Body of pancreas (tissue), 4 donors: ENCODE measurements around the gene LRRC3. TPM values are rescaled to one million over a fixed set of nuclear protein-coding genes. Genes with fewer than 3 reads are reported as not detected.

ENCODE experiments used
- ATAC-seq: fragments of 150-250 bp; one replicate; pipeline ENCODE4 v1.9.1; 2016
- DNase-seq, 4 donors: peaks; one replicate each; pipeline ENCODE4 v3.0.0-alpha.2; 2019
- H3K27ac ChIP-seq, 4 donors: fragments of 200-600 bp; sonication (generic); 1 replicate in 3 of 4; 2 replicates in 1 of 4; pipeline versions ENCODE4 v1.5.1 to v1.6.1; 2016 to 2019; ENCODE audit warnings: mild to moderate bottlenecking in 1 of 4, mixed read lengths in 1 of 4, moderate library complexity in 1 of 4
- H3K27me3 ChIP-seq, 2 donors: fragments of 200-600 bp; sonication (generic); one replicate each; pipeline ENCODE4 v1.6.0; 2016; ENCODE audit warnings: mild to moderate bottlenecking in 1 of 2
- H3K36me3 ChIP-seq, 2 donors: fragments of 200-600 bp; sonication (generic); replicated peaks in 1 of 2; 2 replicates each; pipeline ENCODE4 v1.5.1; 2016; ENCODE audit warnings: low read depth in 2 of 2; ENCODE audit not compliant: insufficient read depth in 1 of 2
- H3K4me1 ChIP-seq: fragments of 200-600 bp; sonication (generic); one replicate; pipeline ENCODE4 v1.6.0; 2016
- H3K4me3 ChIP-seq, 2 donors: fragments of 200-600 bp; sonication (generic); 1 replicate in 1 of 2; 2 replicates in 1 of 2; pipeline ENCODE4 v1.5.1; 2016 to 2019
- H3K9me3 ChIP-seq, 3 donors: fragments of 200-600 bp; sonication (generic); 1 replicate in 2 of 3; 2 replicates in 1 of 3; pipeline ENCODE4 v1.5.1; 2016
- CTCF ChIP-seq, 7 experiments: fragments of 450-650 bp in 4 of 7; fragments of 200-600 bp in 3 of 7; sonication (generic) in 3 of 7; IDR thresholded peaks; one replicate each; pipeline ENCODE4 v1.5.1; 2016 to 2019; ENCODE audit warnings: antibody characterized with exemption in 7 of 7
- POLR2A ChIP-seq, 3 donors: fragments of 450-650 bp; IDR thresholded peaks; one replicate each; pipeline ENCODE4 v1.6.1; 2016; ENCODE audit warnings: antibody characterized with exemption in 3 of 3, mild to moderate bottlenecking in 2 of 3
- WGBS, 2 donors: methylation state at CpG; one replicate each; pipeline ENCODE4 v1.1.5; 2017; 5-methylcytosine and 5-hydroxymethylcytosine counted together
- intact Hi-C: fragments of 100-400 bp; cut with DNase I; formaldehyde crosslinking; loops from one replicate; pipeline ENCODE4 v1.15.1; 2023
- total RNA-seq, 2 donors: library from RNA; depleted of rRNA; stranded (reverse); fragments of >200 nt; gene quantifications; one replicate each; pipeline ENCODE4 v1.1.0, GENCODE V29; 2016

LRRC3 gene
- total RNA-seq, 2 donors from 2014 or later = 0.33 to 1.0 TPM

GRCh38 chr21:44456214-44456914 lies 1.1 kb downstream of the LRRC3 start:
- intact Hi-C loops = no loop called here
- DNase-seq = no peak
- Histone ChIP-seq H3K36me3 (no peaks in the 10 kb centered on the region), H3K4me3 (no peak overlapping the region), H3K4me1 (peaks cover 9% of the 10 kb centered on the region), H3K9me3 (no peaks in the 10 kb centered on the region), H3K27ac (no peak overlapping the region), H3K27me3 (no peaks in the 10 kb centered on the region)
- ATAC-seq = no peak
- WGBS, 2 donors = 71 to 83% methylated on average over 23 to 35 of the region's 35 CpGs
- TF ChIP-seq POLR2A (IDR thresholded peaks at IDR 0.05) (no peak), CTCF (IDR thresholded peaks at IDR 0.05) (no peak)

- TF ChIP-seq CTCF (IDR thresholded peaks at IDR 0.05) (no peak), POLR2A (IDR thresholded peaks at IDR 0.05) (no peak)
- Histone ChIP-seq H3K9me3 (no peaks in the 10 kb centered on the region), H3K27ac (no peak overlapping the region), H3K27me3 (no peaks in the 10 kb centered on the region), H3K36me3 (no peaks in the 10 kb centered on the region), H3K4me3 (no peak overlapping the region), H3K4me1 (peaks cover 9% of the 10 kb centered on the region)
- ATAC-seq = no peak
- DNase-seq = no peak
- intact Hi-C loops = no loop called here
- WGBS, 2 donors = 94 to 96% methylated on average over 17 to 44 of the region's 44 CpGs
Observed at GRCh38 chr21:44456915-44457736, 1.8 kb downstream of the LRRC3 start.

- H3K9me3 ChIP-seq = no peaks in the 10 kb centered on the region
- DNase-seq = no peak
- H3K36me3 ChIP-seq = no peaks in the 10 kb centered on the region
- TF ChIP-seq CTCF (IDR thresholded peaks at IDR 0.05) (no peak), POLR2A (IDR thresholded peaks at IDR 0.05) (no peak)
- H3K4me1 ChIP-seq = peaks cover 9% of the 10 kb centered on the region
- H3K27ac ChIP-seq = no peak overlapping the region
- intact Hi-C loops = no loop called here
- H3K4me3 ChIP-seq = no peak overlapping the region
- no peak for ATAC-seq
- no peaks in the 10 kb centered on the region for H3K27me3 ChIP-seq
- WGBS, 2 donors = 80% methylated on average over 2 to 17 of the region's 19 CpGs
Observed at GRCh38 chr21:44458971-44459711, 3.8 kb downstream of the LRRC3 start.

- no peak for ATAC-seq
- no peaks in the 10 kb centered on the region for H3K27me3 ChIP-seq
- H3K36me3 ChIP-seq = no peaks in the 10 kb centered on the region
- H3K4me3 ChIP-seq = no peak overlapping the region
- WGBS, 2 donors = 75 to 80% methylated on average over 11 to 14 of the region's 14 CpGs
- intact Hi-C loops = no loop called here
- no peaks in the 10 kb centered on the region for H3K9me3 ChIP-seq
- H3K4me1 ChIP-seq = peaks cover 9% of the 10 kb centered on the region
- TF ChIP-seq CTCF (IDR thresholded peaks at IDR 0.05) (no peak), POLR2A (IDR thresholded peaks at IDR 0.05) (no peak)
- no peak overlapping the region for H3K27ac ChIP-seq
- no peak for DNase-seq
Observed at GRCh38 chr21:44459712-44460440, 4.6 kb downstream of the LRRC3 start.
